ENCODE data around the gene TBCK.
"Not testable (repeated sequence)": the region's sequence is repeated elsewhere in the genome, so short reads cannot be mapped to it uniquely, and the experiment has no call there.

The TBCK gene

GRCh38 chr4:106213291-106213690 is 102.7 kb downstream of the TBCK start:
- not testable (repeated sequence) for DNase-seq (ENCODE audit: low read depth in 2 of 2)

- no peak for DNase-seq (ENCODE audit: low read depth in 2 of 2)
Measured at GRCh38 chr4:106210021-106210420, 106.0 kb downstream of the TBCK start.

- no peak for DNase-seq (ENCODE audit: low read depth in 2 of 2)
Measured at GRCh38 chr4:106208481-106209460, 107.2 kb downstream of the TBCK start.

GRCh38 chr4:106201373-106201772 is 114.6 kb downstream of the TBCK start:
- no peak for DNase-seq (ENCODE audit: low read depth in 2 of 2)

- DNase-seq (ENCODE audit: low read depth in 2 of 2): no peak
Measured at GRCh38 chr4:106195435-106195950, 120.5 kb downstream of the TBCK start.

- DNase-seq (ENCODE audit: low read depth in 2 of 2): no peak
Measured at GRCh38 chr4:106194801-106195200, 121.2 kb downstream of the TBCK start.

GRCh38 chr4:106192131-106192530 is 123.9 kb downstream of the TBCK start:
- no peak for DNase-seq (ENCODE audit: low read depth in 2 of 2)

- DNase-seq (ENCODE audit: low read depth in 2 of 2): no peak
Measured at GRCh38 chr4:106186201-106186600, 129.8 kb downstream of the TBCK start.

GRCh38 chr4:106183551-106183950 is 132.5 kb downstream of the TBCK start:
- no peak for DNase-seq (ENCODE audit: low read depth in 2 of 2)

- DNase-seq (ENCODE audit: low read depth in 2 of 2): no peak
Measured at GRCh38 chr4:106172861-106173260, 143.1 kb downstream of the TBCK start.

- DNase-seq (ENCODE audit: low read depth in 2 of 2): no peak
Measured at GRCh38 chr4:106165351-106166010, 150.5 kb downstream of the TBCK start.

- no peak for DNase-seq (ENCODE audit: low read depth in 2 of 2)
Measured at GRCh38 chr4:106162278-106162677, 153.7 kb downstream of the TBCK start.

GRCh38 chr4:106160560-106160959 is 155.4 kb downstream of the TBCK start:
- no peak for DNase-seq (ENCODE audit: low read depth in 2 of 2)

- DNase-seq (ENCODE audit: low read depth in 2 of 2): no peak
Measured at GRCh38 chr4:106149911-106150310, 166.1 kb downstream of the TBCK start.

GRCh38 chr4:106149026-106149425 is 167.0 kb downstream of the TBCK start:
- DNase-seq (ENCODE audit: low read depth in 2 of 2): no peak

GRCh38 chr4:106142616-106143127 is 173.3 kb downstream of the TBCK start:
- no peak for DNase-seq (ENCODE audit: low read depth in 2 of 2)

GRCh38 chr4:106140601-106141000 is 175.4 kb downstream of the TBCK start:
- no peak for DNase-seq (ENCODE audit: low read depth in 2 of 2)

GRCh38 chr4:106136777-106137331 is 179.2 kb downstream of the TBCK start:
- DNase-seq (ENCODE audit: low read depth in 2 of 2): no peak

GRCh38 chr4:106132045-106132444 is 184.0 kb downstream of the TBCK start:
- no peak for DNase-seq (ENCODE audit: low read depth in 2 of 2)

- no peak for DNase-seq (ENCODE audit: low read depth in 2 of 2)
Measured at GRCh38 chr4:106126062-106126461, 189.9 kb downstream of the TBCK start.

GRCh38 chr4:106119949-106120555 is 196.0 kb downstream of the TBCK start:
- DNase-seq (ENCODE audit: low read depth in 2 of 2): not testable (repeated sequence)

- DNase-seq (ENCODE audit: low read depth in 2 of 2): no peak
Measured at GRCh38 chr4:106116025-106116424, 200.0 kb downstream of the TBCK start.

Measured in stimulated activated CD8-positive, alpha-beta memory T cell treated with anti-CD3 and anti-CD28 coated beads, Interleukin-2, amount 100 ng/mL, for 1 hour (primary cell).